ENCODE data around the gene IFNA1.

IFNA1 gene

GRCh38 chr9:21470126-21470525, 29.9 kb downstream of the IFNA1 start:
- no peak for TF ChIP-seq ZNF274 (IDR thresholded peaks at IDR 0.05; ENCODE audit: low read depth, low read length)
- H3K4me3 ChIP-seq (ENCODE audit: low read length) = no peak overlapping the region

GRCh38 chr9:21473236-21473635, 33.0 kb downstream of the IFNA1 start:
- TF ChIP-seq ZNF274 (IDR thresholded peaks at IDR 0.05; ENCODE audit: low read depth, low read length) = no peak
- no peak overlapping the region for H3K4me3 ChIP-seq (ENCODE audit: low read length)

GRCh38 chr9:21477466-21477865, 37.2 kb downstream of the IFNA1 start:
- no peak overlapping the region for H3K4me3 ChIP-seq (ENCODE audit: low read length)
- TF ChIP-seq ZNF274 (IDR thresholded peaks at IDR 0.05; ENCODE audit: low read depth, low read length) = no peak

DNA sequence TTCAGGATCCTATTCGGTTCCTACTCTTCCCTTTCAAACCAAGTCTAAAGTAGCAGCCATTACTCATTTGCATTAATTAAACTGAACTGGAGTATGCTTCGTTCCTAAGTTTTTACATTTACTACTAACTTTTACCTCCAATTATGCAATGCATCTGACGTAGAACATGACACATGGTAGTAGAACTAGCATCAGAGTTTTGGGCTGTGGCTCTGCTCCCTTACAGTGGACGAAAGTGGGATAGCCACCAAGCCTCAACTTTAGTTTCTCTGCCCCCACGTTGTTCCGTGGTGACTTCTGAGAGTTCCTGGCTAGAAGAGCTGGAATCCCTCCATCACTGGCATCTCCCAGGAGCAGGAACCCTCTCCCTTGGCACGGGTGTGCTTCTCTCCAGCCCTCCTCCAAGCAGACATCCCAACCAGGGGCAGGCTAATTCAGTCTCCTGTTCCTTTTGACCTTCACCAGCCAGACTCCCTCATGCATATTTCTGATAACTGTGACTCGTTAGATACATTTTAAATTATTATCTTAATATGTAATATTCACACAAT, 39.0 kb downstream of the IFNA1 start:
- no peak overlapping the region for H3K4me3 ChIP-seq (ENCODE audit: low read length)
- no peak for TF ChIP-seq ZNF274 (IDR thresholded peaks at IDR 0.05; ENCODE audit: low read depth, low read length)

GRCh38 chr9:21481470-21482056, 41.3 kb downstream of the IFNA1 start:
- no peak for TF ChIP-seq ZNF274 (IDR thresholded peaks at IDR 0.05; ENCODE audit: low read depth, low read length)
- H3K4me3 ChIP-seq (ENCODE audit: low read length) = no peak overlapping the region

- TF ChIP-seq ZNF274 (IDR thresholded peaks at IDR 0.05; ENCODE audit: low read depth, low read length) = no peak
- H3K4me3 ChIP-seq (ENCODE audit: low read length) = no peak within 1 kb of the TSS
Measured at GRCh38 chr9:21482213-21482612, 42.0 kb downstream of the IFNA1 start, which contains the start of gene IFNE. Gene IFNE (minus strand): TSS chr9:21482313. CDS start chr9:21481694, 619 bp downstream.

All from GM08714 (cell line).